ENCODE data around the gene SRSF2.

GRCh38 chr17:76714822-76715495, 22.2 kb downstream of the SRSF2 start:
- TF ChIP-seq POLR2A (IDR thresholded peaks at IDR 0.05) (no peak), POLR2AphosphoS5 (IDR thresholded peaks at IDR 0.05) (peak; percentile 19), CTCF (IDR thresholded peaks at IDR 0.05) (peak; percentile 73 to 84 (median 76))
